DOHH2 (cell line): ENCODE results near the gene BCO2.
A peak's percentile ranks its signal among the peaks of the same experiment; 100 is the strongest.

Experiments
- H3F3A ChIP-seq: fragments of 200-600 bp; sonication (generic), shearing (Covaris generic); 2 replicates; pipeline ENCODE4 v1.6.0; 2016; ENCODE audit warnings: antibody characterized with exemption, mild to moderate bottlenecking; ENCODE audit not compliant: control insufficient read depth, insufficient read depth
- H3K27ac ChIP-seq: fragments of 200-600 bp; sonication (generic); 2 replicates; pipeline ENCODE4 v1.5.1; 2014; ENCODE audit warnings: low read depth, mild to moderate bottlenecking, low read length, moderate library complexity
- H3K27me3 ChIP-seq: fragments of 200-600 bp; sonication (generic); 2 replicates; pipeline ENCODE4 v1.6.1; 2014; ENCODE audit warnings: mild to moderate bottlenecking, low read length, mixed read lengths; ENCODE audit not compliant: control insufficient read depth
- H3K36me3 ChIP-seq: fragments of 200-600 bp; sonication (generic); 2 replicates; pipeline ENCODE4 v1.6.1; 2014; ENCODE audit warnings: mild to moderate bottlenecking, low read length, moderate library complexity, mixed read lengths; ENCODE audit not compliant: control insufficient read depth
- H3K4me1 ChIP-seq: fragments of 200-600 bp; sonication (generic); 2 replicates; pipeline ENCODE4 v1.6.1; 2014; ENCODE audit warnings: mild to moderate bottlenecking, low read length, mixed read lengths; ENCODE audit not compliant: control insufficient read depth
- H3K4me2 ChIP-seq: fragments of 200-600 bp; sonication (generic); 2 replicates; pipeline ENCODE4 v1.6.0; 2014; ENCODE audit warnings: mild to moderate bottlenecking, low read length, moderate library complexity
- H3K4me3 ChIP-seq: fragments of 200-600 bp; sonication (generic); 2 replicates; pipeline ENCODE4 v1.5.1; 2014; ENCODE audit warnings: mild to moderate bottlenecking, low read length, mixed read lengths
- H3K79me2 ChIP-seq: fragments of 200-600 bp; sonication (generic); 2 replicates; pipeline ENCODE4 v1.6.1; 2014; ENCODE audit warnings: mild to moderate bottlenecking, low read length, mixed read lengths; ENCODE audit not compliant: control insufficient read depth
- H3K9me2 ChIP-seq: fragments of 200-600 bp; sonication (generic); replicated peaks from 2 replicates; pipeline ENCODE4 v1.6.1; 2014; ENCODE audit warnings: mild to moderate bottlenecking, low read length, mixed read lengths; ENCODE audit not compliant: control insufficient read depth
- H3K9me3 ChIP-seq: fragments of 200-600 bp; sonication (generic); 2 replicates; pipeline ENCODE4 v1.6.1; 2014; ENCODE audit warnings: antibody characterized with exemption, low read length, mixed read lengths; ENCODE audit not compliant: control insufficient read depth, insufficient read depth
- H4K20me1 ChIP-seq: fragments of 200-600 bp; sonication (generic); 2 replicates; pipeline ENCODE4 v1.6.0; 2014; ENCODE audit warnings: low read depth, mild to moderate bottlenecking, antibody characterized with exemption, low read length, moderate library complexity; ENCODE audit not compliant: control insufficient read depth, insufficient read depth
- EZH2phosphoT487 ChIP-seq: fragments of 200-600 bp; sonication (generic); IDR thresholded peaks from 2 replicates; pipeline ENCODE4 v1.6.1; 2017; ENCODE audit warnings: borderline replicate concordance, mild to moderate bottlenecking, antibody characterized with exemption, low read length, moderate library complexity, mixed read lengths
- TF ChIP-seq, protein P1 (sequence below): fragments of 200-600 bp; sonication (generic); IDR thresholded peaks from one replicate; pipeline ENCODE4 v1.5.1; 2014; ENCODE audit warnings: antibody characterized with exemption, mild to moderate bottlenecking, low read depth, low read length; ENCODE audit not compliant: poor library complexity, severe bottlenecking

The BCO2 gene

GRCh38 chr11:112219476-112220232 is 44.3 kb downstream of the BCO2 start:
- Histone ChIP-seq H3K4me1 (0 out of 2 replicates have a peak, but pooled peaks cover 3% of the 10 kb centered on the region), H3K4me2 (no peak overlapping the region)

DNA sequence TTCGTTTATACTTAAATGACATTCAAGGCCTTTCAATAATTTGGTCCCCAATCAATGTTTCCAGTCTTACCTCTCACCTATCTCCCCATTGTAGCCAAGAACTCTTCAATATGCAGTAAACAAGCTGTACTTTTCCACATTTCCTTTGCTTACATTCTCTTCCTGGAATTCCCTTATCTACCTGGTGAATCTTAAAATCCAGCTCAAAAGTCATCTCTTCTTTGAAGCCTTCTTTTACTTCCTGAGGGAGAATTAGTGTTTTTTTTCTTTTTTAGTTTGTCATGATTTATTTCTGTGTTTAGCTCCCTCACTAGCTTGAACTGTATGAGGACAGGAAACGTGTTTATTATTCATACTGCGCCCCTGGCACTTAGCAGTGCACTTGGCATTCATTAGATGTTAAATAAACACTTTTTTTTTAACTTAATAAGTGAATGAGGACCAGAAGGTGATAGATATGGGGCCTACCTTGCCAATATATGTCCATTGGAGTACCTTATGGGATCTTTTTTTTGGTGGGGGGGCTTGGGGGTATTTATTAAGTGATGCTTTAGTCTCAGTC is 46.0 kb downstream of the BCO2 start:
- Histone ChIP-seq H3K9me2 (no peaks in the 10 kb centered on the region), H3K4me3 (no peak overlapping the region), H4K20me1 (no peaks in the 10 kb centered on the region), H3K9me3 (no peaks in the 10 kb centered on the region), H3K27me3 (no peaks in the 10 kb centered on the region), H3K4me1 (peaks cover 6% of the 10 kb centered on the region; the same call in 1 of the 2 replicates), H3K36me3 (no peaks in the 10 kb centered on the region), H3F3A (no peaks in the 10 kb centered on the region), H3K27ac (no peak overlapping the region), H3K4me2 (no peak overlapping the region), H3K79me2 (no peaks in the 10 kb centered on the region)
- TF ChIP-seq, protein P1, sequence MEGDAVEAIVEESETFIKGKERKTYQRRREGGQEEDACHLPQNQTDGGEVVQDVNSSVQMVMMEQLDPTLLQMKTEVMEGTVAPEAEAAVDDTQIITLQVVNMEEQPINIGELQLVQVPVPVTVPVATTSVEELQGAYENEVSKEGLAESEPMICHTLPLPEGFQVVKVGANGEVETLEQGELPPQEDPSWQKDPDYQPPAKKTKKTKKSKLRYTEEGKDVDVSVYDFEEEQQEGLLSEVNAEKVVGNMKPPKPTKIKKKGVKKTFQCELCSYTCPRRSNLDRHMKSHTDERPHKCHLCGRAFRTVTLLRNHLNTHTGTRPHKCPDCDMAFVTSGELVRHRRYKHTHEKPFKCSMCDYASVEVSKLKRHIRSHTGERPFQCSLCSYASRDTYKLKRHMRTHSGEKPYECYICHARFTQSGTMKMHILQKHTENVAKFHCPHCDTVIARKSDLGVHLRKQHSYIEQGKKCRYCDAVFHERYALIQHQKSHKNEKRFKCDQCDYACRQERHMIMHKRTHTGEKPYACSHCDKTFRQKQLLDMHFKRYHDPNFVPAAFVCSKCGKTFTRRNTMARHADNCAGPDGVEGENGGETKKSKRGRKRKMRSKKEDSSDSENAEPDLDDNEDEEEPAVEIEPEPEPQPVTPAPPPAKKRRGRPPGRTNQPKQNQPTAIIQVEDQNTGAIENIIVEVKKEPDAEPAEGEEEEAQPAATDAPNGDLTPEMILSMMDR: no peak

More at GRCh38 chr11:112219476-112220232, 44.3 kb downstream of the BCO2 start:
- Histone ChIP-seq H3F3A (no peaks in the 10 kb centered on the region), H4K20me1 (no peaks in the 10 kb centered on the region), H3K27me3 (no peaks in the 10 kb centered on the region), H3K9me2 (no peaks in the 10 kb centered on the region), H3K9me3 (no peaks in the 10 kb centered on the region), H3K4me3 (no peak overlapping the region), H3K36me3 (no peaks in the 10 kb centered on the region), H3K27ac (no peak overlapping the region), H3K79me2 (no peaks in the 10 kb centered on the region)
- no peak for TF ChIP-seq EZH2phosphoT487
- TF ChIP-seq, protein P1: peak; percentile 79

GRCh38 chr11:112222303-112222702 is 47.0 kb downstream of the BCO2 start:
- Histone ChIP-seq H3K27ac (no peak overlapping the region), H4K20me1 (no peaks in the 10 kb centered on the region), H3K36me3 (no peaks in the 10 kb centered on the region), H3F3A (no peaks in the 10 kb centered on the region), H3K79me2 (peaks cover 9% of the 10 kb centered on the region), H3K27me3 (no peaks in the 10 kb centered on the region), H3K4me1 (peaks cover 10% of the 10 kb centered on the region), H3K4me2 (no peak overlapping the region), H3K4me3 (no peak overlapping the region), H3K9me3 (no peaks in the 10 kb centered on the region), H3K9me2 (no peaks in the 10 kb centered on the region)
- TF ChIP-seq, protein P1: no peak
- no peak for TF ChIP-seq EZH2phosphoT487
